Mesothelial cell of epicardium (in vitro differentiated cells): Measurements from ENCODE around the gene RUNX2. TPM values are rescaled to one million over a fixed set of nuclear protein-coding genes. Genes with fewer than 3 reads are reported as not detected.

ENCODE experiments used
- DNase-seq, 2 experiments: peaks; one replicate each; pipeline ENCODE4 v3.0.0; 2021; ENCODE audit warnings: low spot score in 2 of 2; ENCODE audit not compliant: unreplicated experiment in 2 of 2
- H3K27ac Mint-ChIP-seq: 2 replicates; pipeline ENCODE4 v1.8.0; 2021; ENCODE audit warnings: mixed read lengths
- H3K27me3 Mint-ChIP-seq: 2 replicates; pipeline ENCODE4 v1.8.0; 2021; ENCODE audit warnings: low read depth, mixed read lengths
- H3K36me3 Mint-ChIP-seq: 2 replicates; pipeline ENCODE4 v1.8.0; 2021; ENCODE audit warnings: mixed read lengths
- H3K4me1 Mint-ChIP-seq: 2 replicates; pipeline ENCODE4 v1.8.0; 2021; ENCODE audit warnings: mixed read lengths
- H3K4me3 Mint-ChIP-seq: 2 replicates; pipeline ENCODE4 v1.8.0; 2021; ENCODE audit warnings: mild to moderate bottlenecking, moderate library complexity, mixed read lengths
- H3K9me3 Mint-ChIP-seq: 2 replicates; pipeline ENCODE4 v1.8.0; 2021; ENCODE audit warnings: mixed read lengths
- total RNA-seq: library from RNA; stranded (reverse); gene quantifications from 3 replicates; pipeline ENCODE4 v1.2.1, GENCODE V29; 2021
- TF ChIP-seq, protein P1 (sequence below): fragments of 200-600 bp; sonication (generic); IDR thresholded peaks from one replicate; pipeline ENCODE4 v1.5.0; 2021; ENCODE audit warnings: antibody characterized with exemption; ENCODE audit not compliant: unreplicated experiment

Gene RUNX2
- total RNA-seq, 1 donor from 2014 or later, result 4.4 TPM

DNA sequence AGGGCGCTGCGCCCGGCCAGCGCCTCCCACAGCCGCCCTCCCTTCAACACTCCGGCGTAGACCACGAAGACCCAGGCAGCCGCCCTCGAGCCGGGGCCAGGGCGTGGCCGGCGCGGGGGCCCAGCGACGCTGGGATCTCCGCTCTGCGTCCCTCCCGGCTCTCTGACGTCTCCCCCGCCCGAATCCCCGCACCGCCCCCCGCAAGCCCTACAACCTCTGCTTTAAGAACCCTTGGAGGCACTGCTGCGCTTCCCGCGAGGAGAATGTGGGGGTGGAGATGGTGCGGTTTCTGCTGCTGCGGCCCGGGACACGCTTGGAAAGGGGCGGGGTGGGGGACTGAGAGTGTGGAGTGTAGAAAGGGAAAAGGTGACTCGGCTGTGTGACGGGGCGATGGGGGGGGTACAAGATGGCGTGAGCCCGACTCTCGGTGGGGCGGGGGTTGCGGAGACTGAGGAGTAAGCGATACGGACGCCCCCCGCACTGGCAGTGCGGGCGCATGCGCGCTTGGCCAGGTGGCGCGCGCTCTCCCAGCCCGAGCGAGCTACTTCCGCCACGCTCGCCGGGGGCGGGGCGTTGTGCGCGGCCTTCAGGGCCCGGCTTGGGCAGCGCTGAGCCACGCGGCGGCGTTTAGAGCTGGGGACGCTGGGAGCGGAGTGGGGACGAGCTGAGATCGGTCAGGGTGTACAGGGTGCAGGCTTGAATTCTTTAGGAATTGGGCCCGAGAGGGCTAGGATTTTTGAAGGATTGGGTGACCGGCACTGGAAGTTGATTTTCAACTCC, 49.6 kb downstream of the RUNX2 start, which contains the start of gene SUPT3H:
TSS of gene SUPT3H (minus strand) at position 381 of the 780 bp plus-strand sequence.
- Mint-ChIP-seq H3K36me3 (no peaks in the 10 kb centered on the region), H3K27ac (peak within 1 kb of the TSS; percentile 99), H3K27me3 (no peaks in the 10 kb centered on the region), H3K9me3 (no peaks in the 10 kb centered on the region), H3K4me1 (peaks cover 21% of the 10 kb centered on the region), H3K4me3 (peak within 1 kb of the TSS; percentile 92)
- TF ChIP-seq, protein P1, sequence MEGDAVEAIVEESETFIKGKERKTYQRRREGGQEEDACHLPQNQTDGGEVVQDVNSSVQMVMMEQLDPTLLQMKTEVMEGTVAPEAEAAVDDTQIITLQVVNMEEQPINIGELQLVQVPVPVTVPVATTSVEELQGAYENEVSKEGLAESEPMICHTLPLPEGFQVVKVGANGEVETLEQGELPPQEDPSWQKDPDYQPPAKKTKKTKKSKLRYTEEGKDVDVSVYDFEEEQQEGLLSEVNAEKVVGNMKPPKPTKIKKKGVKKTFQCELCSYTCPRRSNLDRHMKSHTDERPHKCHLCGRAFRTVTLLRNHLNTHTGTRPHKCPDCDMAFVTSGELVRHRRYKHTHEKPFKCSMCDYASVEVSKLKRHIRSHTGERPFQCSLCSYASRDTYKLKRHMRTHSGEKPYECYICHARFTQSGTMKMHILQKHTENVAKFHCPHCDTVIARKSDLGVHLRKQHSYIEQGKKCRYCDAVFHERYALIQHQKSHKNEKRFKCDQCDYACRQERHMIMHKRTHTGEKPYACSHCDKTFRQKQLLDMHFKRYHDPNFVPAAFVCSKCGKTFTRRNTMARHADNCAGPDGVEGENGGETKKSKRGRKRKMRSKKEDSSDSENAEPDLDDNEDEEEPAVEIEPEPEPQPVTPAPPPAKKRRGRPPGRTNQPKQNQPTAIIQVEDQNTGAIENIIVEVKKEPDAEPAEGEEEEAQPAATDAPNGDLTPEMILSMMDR, result no peak
- peak; percentile 88 to 93 for DNase-seq

DNA sequence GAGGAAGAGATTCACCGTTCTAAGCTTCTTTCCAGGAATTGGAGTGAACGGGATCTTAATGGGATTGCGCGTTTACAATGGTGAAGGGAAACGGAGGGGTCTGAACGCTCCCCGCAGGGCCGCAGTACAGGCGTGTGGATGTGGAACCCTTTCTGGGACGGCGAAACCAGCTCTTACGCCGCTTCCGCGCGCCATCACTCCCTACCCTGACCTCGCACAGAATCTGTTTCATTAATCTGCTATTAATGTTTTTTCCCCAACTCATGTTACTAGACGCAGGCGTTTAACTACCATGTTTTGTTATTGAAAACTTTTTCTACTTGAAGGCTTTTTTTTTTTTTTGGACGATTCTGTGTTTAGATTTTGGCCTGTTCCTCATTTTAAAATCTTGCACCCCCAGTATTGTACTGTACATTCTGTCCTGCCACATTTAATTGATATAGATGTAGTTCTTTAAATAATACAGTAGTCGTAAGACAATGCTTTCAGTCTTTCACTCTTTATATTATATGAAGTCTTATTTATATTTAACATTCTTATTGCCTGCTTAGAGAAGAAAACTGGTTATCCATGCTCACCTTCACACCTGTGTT, 50.3 kb downstream of the RUNX2 start:
- peak in 1 of 2 experiments; percentile 23 for DNase-seq
- Mint-ChIP-seq H3K4me1 (peaks cover 22% of the 10 kb centered on the region), H3K9me3 (no peaks in the 10 kb centered on the region), H3K27me3 (no peaks in the 10 kb centered on the region), H3K4me3 (peak overlapping the region; percentile 92), H3K36me3 (no peaks in the 10 kb centered on the region), H3K27ac (peak overlapping the region; percentile 99)
- TF ChIP-seq, protein P1, result no peak

DNA sequence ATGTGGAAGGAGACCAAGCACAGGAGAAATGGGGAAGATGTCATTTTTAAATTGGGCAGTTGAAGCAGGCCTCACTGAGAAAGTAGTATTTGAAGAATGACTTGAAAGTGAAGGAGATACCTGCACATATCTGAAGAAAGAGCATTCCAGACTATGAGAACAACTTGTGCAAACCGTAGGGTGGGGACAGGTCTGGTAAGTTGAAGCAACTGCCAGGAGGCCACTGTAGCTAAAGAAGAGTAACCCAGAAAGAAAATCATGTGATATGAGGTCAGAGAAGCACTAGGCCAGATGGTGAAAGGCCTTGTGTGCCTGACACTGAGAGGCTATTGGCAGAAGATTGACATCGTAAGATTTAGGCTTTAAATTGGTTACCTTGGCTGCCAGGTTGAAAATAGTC, 54.3 kb downstream of the RUNX2 start:
- no peaks in the 10 kb centered on the region for H3K36me3 Mint-ChIP-seq
- no peak overlapping the region for H3K4me3 Mint-ChIP-seq
- no peak overlapping the region for H3K27ac Mint-ChIP-seq
- TF ChIP-seq, protein P1, result no peak
- H3K4me1 Mint-ChIP-seq, result peaks cover 19% of the 10 kb centered on the region
- DNase-seq, result no peak
- no peaks in the 10 kb centered on the region for H3K9me3 Mint-ChIP-seq
- no peaks in the 10 kb centered on the region for H3K27me3 Mint-ChIP-seq

DNA sequence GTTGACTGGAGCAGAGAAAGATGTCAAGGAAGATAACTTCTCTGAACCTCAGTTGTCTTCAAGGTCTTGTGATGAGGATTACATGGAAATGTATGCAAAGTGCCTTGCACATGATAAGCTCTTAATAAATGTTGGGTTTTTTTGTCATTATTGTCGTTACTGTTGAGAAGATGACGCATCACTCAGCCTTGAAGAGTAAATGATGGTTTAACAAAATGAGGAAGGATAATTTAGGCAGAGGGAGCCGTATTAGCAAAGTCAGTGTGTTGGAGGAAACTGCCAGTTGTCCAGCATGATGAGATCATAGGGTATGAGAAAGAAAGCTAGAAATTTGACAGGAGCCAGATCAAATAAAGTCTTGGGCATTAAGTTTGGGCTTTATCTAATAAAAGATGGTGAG, 58.4 kb downstream of the RUNX2 start:
- TF ChIP-seq, protein P1, result no peak
- DNase-seq, result no peak
- Mint-ChIP-seq H3K4me1 (peaks cover 27% of the 10 kb centered on the region), H3K4me3 (no peak overlapping the region), H3K9me3 (no peaks in the 10 kb centered on the region), H3K27me3 (no peaks in the 10 kb centered on the region), H3K27ac (no peak overlapping the region), H3K36me3 (no peaks in the 10 kb centered on the region)

DNA sequence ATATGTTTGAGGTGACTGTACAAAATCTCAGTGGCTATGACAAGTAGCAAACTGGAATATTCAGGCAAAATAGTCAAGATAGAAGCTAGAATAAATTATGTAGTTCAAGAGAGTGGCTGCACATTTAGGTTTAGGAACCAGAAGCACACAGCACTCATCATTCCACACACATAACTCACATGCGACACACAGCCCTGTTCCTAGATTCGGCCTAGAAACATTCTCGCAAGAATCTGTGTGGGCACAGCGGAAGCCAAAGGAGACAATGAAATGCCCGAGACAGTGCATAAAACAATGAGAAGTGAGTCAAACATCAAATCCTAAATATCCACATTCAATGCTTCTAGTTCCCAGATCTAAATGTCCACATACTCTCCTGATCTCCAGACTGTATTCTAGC, 59.1 kb downstream of the RUNX2 start:
- H3K36me3 Mint-ChIP-seq, result no peaks in the 10 kb centered on the region
- H3K27ac Mint-ChIP-seq, result no peak overlapping the region
- DNase-seq, result no peak
- TF ChIP-seq, protein P1, result no peak
- no peak overlapping the region for H3K4me3 Mint-ChIP-seq
- no peaks in the 10 kb centered on the region for H3K27me3 Mint-ChIP-seq
- peaks cover 27% of the 10 kb centered on the region for H3K4me1 Mint-ChIP-seq
- no peaks in the 10 kb centered on the region for H3K9me3 Mint-ChIP-seq
